GM10266 (cell line): ENCODE measurements around the gene TDRD15.
"Not testable (repeated sequence)": the region's sequence is repeated elsewhere in the genome, so short reads cannot be mapped to it uniquely, and the experiment has no call there.

ENCODE experiments used
- DNase-seq: peaks from one replicate; pipeline ENCODE4 v3.0.0; 2012; ENCODE audit errors: extremely low spot score
- CTCF ChIP-seq: IDR thresholded peaks from 2 replicates; pipeline ENCODE4 v1.5.1; 2012; ENCODE audit warnings: mild to moderate bottlenecking, low read depth; ENCODE audit not compliant: control insufficient read depth, insufficient read depth; ENCODE audit errors: missing control alignments

Gene TDRD15

GRCh38 chr2:21146638-21147037, 22.9 kb downstream of the TDRD15 start:
- TF ChIP-seq CTCF: no peak
- no peak for DNase-seq

- no peak for TF ChIP-seq CTCF
- DNase-seq: no peak
These were observed 24.9 kb downstream of the TDRD15 start for GRCh38 chr2:21148718-21149117.

- DNase-seq: not testable (repeated sequence)
These were observed 27.5 kb downstream of the TDRD15 start for GRCh38 chr2:21151234-21151633.

GRCh38 chr2:21155365-21156136, 31.8 kb downstream of the TDRD15 start:
- TF ChIP-seq CTCF: no peak
- no peak for DNase-seq

- DNase-seq: no peak
- no peak for TF ChIP-seq CTCF
These were observed 37.4 kb downstream of the TDRD15 start for GRCh38 chr2:21161122-21161521.

- no peak for TF ChIP-seq CTCF
- no peak for DNase-seq
These were observed 38.3 kb downstream of the TDRD15 start for GRCh38 chr2:21161832-21162614.

- DNase-seq: no peak
- TF ChIP-seq CTCF: no peak
These were observed 38.8 kb downstream of the TDRD15 start for GRCh38 chr2:21162615-21162878.

GRCh38 chr2:21163213-21163612, 39.4 kb downstream of the TDRD15 start:
- no peak for DNase-seq
- no peak for TF ChIP-seq CTCF
